PFSK-1 (cell line): ENCODE measurements around the gene RNF217.

ENCODE experiments used
- POLR2AphosphoS5 ChIP-seq: IDR thresholded peaks from 2 replicates; pipeline ENCODE4 v1.6.1; 2012; ENCODE audit warnings: low read depth, mild to moderate bottlenecking, control low read depth, low read length, moderate library complexity
- TAF1 ChIP-seq: IDR thresholded peaks from 2 replicates; pipeline ENCODE4 v1.6.1; 2012; ENCODE audit warnings: low read length, control low read depth, borderline replicate concordance; ENCODE audit not compliant: insufficient read depth
- TF ChIP-seq, protein P1 (sequence below), 2 experiments: IDR thresholded peaks; 2 replicates each; pipeline versions ENCODE4 v1.6.1 to v1.8.0; 2011 to 2012; ENCODE audit warnings: low read depth in 2 of 2, low read length in 2 of 2, control low read depth in 1 of 2, inconsistent platforms in 1 of 2, mild to moderate bottlenecking in 1 of 2, moderate library complexity in 1 of 2; ENCODE audit not compliant: insufficient read depth in 1 of 2

- TF ChIP-seq POLR2AphosphoS5 (no peak), TAF1 (no peak)
- TF ChIP-seq, protein P1, sequence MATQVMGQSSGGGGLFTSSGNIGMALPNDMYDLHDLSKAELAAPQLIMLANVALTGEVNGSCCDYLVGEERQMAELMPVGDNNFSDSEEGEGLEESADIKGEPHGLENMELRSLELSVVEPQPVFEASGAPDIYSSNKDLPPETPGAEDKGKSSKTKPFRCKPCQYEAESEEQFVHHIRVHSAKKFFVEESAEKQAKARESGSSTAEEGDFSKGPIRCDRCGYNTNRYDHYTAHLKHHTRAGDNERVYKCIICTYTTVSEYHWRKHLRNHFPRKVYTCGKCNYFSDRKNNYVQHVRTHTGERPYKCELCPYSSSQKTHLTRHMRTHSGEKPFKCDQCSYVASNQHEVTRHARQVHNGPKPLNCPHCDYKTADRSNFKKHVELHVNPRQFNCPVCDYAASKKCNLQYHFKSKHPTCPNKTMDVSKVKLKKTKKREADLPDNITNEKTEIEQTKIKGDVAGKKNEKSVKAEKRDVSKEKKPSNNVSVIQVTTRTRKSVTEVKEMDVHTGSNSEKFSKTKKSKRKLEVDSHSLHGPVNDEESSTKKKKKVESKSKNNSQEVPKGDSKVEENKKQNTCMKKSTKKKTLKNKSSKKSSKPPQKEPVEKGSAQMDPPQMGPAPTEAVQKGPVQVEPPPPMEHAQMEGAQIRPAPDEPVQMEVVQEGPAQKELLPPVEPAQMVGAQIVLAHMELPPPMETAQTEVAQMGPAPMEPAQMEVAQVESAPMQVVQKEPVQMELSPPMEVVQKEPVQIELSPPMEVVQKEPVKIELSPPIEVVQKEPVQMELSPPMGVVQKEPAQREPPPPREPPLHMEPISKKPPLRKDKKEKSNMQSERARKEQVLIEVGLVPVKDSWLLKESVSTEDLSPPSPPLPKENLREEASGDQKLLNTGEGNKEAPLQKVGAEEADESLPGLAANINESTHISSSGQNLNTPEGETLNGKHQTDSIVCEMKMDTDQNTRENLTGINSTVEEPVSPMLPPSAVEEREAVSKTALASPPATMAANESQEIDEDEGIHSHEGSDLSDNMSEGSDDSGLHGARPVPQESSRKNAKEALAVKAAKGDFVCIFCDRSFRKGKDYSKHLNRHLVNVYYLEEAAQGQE (IDR thresholded peaks at IDR 0.05; ENCODE audit: insufficient read depth in 1 of 2, low read depth in 2 of 2, low read length in 2 of 2) = no peak
Measured at GRCh38 chr6:124970243-124970642, 8.0 kb downstream of the RNF217 start.
